HG03280 (cell line): ENCODE measurements around the gene RAPH1.

Experiments
- ATAC-seq: cut with Tn5 transposase; IDR thresholded peaks from one replicate; pipeline ENCODE4 v1.9.1; 2021; ENCODE audit warnings: mild to moderate bottlenecking, moderate library complexity; ENCODE audit not compliant: unreplicated experiment

Gene RAPH1

DNA sequence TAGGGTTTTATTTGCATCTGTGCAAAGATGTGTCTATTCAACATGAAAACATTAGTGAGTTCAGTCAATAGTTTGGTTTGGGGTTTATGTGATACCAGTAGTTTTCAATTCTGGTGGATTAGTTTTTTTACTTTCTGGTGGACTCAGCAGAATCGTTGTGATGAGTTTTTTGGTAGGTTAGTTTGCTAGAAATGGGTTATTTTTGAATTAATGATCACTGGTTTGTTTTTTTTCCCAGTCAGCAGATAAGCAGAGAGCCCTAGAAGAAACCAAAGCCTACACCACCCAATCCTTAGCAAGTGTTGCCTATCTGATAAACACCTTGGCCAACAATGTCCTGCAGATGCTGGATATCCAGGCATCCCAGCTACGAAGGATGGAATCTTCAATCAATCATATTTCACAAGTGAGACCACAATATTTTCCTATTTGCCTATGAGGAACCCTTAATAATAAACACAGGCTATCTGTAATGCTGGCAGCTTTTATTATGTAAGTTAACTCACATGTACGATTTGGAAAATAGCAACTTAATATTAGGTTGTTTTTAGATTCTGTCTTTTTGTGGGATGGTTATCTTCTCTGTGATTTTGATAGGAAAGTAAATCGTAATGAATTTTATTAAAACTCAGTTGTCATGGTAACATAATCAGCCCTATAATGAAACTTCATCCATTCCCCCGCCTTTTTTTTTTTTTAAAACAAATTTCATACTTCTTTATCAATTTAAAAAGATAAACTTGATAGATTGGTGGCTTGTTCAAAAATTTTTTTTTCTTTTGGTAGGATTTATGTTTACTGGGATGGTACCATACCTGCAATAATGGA lies 168.2 kb downstream of the RAPH1 start:
- ATAC-seq: no peak

DNA sequence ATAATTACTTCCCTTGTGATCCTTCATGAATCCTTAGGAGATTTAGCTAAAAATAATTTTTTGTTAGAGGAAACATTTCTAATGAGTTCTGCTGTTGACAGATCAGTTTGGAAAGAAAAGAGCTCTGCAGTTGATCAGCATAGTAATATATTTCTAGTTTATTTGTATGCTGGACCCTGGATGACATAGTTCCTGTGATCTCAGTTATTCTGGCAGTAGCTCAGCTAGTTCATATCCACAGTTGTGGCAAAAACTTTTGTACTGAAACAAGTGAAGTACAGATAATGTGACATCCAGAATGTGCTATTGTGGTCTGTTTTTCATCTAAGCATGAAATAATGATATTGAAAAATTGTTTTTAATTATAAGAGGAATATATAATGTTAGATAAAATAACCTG lies 173.2 kb downstream of the RAPH1 start:
- ATAC-seq: no peak

DNA sequence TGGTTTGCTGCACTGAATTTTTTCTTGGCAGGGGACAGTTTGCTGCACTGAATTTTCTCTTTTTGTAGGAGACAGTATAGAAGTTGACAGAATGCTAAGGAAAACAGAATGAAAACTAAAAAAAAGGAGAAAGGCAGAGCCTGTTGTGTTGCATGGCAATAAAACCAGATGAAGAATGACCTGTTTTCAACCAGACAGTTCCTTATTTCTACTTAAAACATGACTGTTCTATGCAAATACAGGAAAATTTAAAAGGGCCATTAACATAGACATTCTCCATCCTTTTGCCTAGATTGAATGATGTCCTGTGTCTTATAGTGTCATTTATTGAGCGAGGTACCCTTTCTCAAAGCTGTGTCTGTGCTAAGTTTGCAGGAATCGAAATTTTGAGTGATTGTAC lies 173.6 kb downstream of the RAPH1 start:
- ATAC-seq: no peak

- ATAC-seq: no peak
Measured at GRCh38 chr2:203360833-203361430, 174.2 kb downstream of the RAPH1 start.

DNA sequence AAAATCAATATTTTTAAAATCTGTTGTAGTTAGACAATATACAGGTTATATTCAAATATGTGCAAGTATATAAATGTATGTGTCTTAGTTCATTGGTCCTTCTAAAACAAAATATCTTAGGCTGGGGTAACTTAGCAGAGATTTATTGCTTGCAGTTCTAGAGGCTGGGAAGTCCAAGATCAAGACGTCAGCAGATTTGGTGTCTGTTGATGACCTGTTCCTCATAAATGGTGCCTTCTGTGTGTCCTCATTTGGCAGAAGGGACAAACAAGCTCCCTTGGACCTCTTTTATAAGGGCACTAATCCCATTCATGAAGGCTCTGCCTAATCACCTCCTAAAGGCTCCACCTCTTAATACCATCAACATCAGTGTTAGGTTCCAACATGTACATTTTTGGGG lies 175.7 kb downstream of the RAPH1 start:
- no peak for ATAC-seq

GRCh38 chr2:203354966-203355365 lies 180.1 kb downstream of the RAPH1 start:
- ATAC-seq: no peak

DNA sequence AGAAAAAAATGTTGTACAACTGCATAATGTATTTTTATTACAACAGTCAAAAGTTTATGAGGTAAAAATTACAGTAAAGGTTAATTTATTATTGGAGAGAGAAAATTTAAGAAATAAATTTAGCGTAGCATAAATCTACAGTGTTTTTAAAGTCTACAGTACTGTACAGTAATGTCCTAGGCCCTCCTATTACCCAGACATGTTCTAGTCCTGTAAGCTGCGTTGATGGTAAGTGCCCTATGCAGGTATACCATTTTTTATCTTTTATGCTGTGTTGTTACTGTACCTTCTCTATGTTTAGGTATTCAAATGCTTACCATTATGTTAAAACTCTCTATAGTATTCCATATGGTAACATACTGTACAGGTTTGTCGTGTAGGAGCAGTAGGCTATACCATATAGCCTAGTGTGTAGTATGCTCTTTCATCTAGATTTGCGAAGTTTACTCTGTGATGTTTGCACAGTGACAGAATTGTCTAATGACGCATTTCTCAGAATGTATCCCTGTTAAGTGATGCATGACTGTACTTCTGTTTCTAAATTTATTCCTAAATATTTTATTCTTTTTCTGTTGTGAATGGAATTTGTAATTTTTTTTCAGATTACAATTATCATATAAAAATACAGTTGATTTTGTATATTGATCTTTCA lies 182.4 kb downstream of the RAPH1 start:
- no peak for ATAC-seq

- ATAC-seq: no peak
Measured at GRCh38 chr2:203347375-203347774, 187.7 kb downstream of the RAPH1 start.

DNA sequence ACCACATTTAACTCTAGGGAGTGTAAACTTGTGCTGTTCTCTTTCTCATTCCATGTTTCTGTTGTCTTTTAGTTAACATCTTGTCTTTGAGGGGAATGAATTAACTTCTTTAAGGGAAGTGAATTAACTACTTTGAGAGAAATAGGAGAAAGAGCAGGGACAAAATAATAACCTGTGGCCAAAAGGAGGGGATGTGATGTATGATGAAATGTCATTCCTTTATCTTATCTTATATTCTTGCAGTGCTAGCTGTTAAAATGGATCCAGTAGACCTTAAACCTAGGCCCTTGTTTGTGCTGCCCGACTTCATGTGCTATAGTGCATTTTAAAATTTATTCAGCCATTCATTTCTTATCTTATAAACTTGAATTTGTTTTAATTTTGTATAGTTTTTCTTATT lies 188.5 kb downstream of the RAPH1 start:
- no peak for ATAC-seq

DNA sequence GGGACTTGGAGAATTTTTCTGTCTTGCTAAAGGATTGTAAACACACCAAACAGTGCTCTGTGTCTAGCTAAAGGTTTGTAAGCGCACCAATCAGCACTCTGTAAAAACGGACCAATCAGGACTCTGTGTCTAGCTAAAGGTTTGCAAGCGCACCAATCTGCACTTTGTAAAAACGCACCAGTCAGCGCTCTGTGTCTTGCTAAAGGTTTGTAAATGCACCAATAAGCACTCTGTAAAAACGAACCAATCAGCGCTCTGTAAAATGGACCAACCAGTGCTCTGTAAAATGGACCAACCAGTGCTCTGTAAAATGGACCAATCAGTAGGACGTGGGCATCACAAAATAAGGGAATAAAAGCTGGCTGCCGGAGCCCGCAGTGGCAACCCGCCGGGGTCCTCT lies 190.4 kb downstream of the RAPH1 start:
- ATAC-seq: no peak
